ENCODE measurements around the gene MFSD1. TPM values are rescaled to one million over a fixed set of nuclear protein-coding genes. Genes with fewer than 3 reads are reported as not detected.

Gene MFSD1
- polyA plus RNA-seq, 2 of the 4 experiments (the other 2 are of a cell fraction) = 41.5 to 53.2 TPM

DNA sequence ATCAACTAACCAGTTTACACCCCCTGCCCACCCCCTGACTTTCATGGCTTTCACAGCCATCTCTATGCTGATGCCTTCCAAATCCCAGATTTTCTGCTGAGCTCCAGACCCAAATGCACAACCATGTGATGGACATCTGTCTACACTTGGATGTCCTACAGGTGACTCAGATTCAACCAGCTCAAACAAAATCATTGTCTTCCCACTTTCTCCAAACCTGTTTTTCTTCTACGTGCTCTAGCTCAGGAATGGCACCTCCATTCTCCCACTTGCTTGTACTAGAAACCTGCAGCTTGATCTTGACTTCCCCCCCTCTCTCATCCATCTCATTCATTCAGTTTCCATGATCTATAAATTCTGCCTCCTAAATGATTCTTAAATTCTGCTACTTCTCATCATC is 35.5 kb upstream of the MFSD1 start:
- ChIA-PET POLR2A (no interaction called here), CTCF (interaction anchor here (0.7 to 5.1 kb wide), 6 partner anchors 13 to 211 kb away, joined by 3 to 30 read pairs (median 4); no protein-coding TSS in a partner anchor)
- FAIRE-seq (no peak), DNase-seq (ENCODE audit: low read depth in 1 of 2, low spot score in 1 of 2) (no peak), ATAC-seq (no peak)
- no peak overlapping the region for H3K4me2 ChIP-seq
- 84% methylated on average over 1 of the region's 1 CpG for WGBS (ENCODE audit: missing lambda C conversion rate)
- TF ChIP-seq MYC (IDR thresholded peaks at IDR 0.05; ENCODE audit: borderline replicate concordance, low read length) = no peak
- TF ChIP-seq CBX8 (IDR thresholded peaks at IDR 0.05) = no peak
- no peak for TF ChIP-seq NR3C1 (IDR thresholded peaks at IDR 0.05)
- TF ChIP-seq KDM1A (IDR thresholded peaks at IDR 0.05; ENCODE audit: low read depth) = no peak
- TF ChIP-seq RCOR1 (IDR thresholded peaks at IDR 0.05; ENCODE audit: low read depth, low read length) = no peak
- TF ChIP-seq, protein P1, sequence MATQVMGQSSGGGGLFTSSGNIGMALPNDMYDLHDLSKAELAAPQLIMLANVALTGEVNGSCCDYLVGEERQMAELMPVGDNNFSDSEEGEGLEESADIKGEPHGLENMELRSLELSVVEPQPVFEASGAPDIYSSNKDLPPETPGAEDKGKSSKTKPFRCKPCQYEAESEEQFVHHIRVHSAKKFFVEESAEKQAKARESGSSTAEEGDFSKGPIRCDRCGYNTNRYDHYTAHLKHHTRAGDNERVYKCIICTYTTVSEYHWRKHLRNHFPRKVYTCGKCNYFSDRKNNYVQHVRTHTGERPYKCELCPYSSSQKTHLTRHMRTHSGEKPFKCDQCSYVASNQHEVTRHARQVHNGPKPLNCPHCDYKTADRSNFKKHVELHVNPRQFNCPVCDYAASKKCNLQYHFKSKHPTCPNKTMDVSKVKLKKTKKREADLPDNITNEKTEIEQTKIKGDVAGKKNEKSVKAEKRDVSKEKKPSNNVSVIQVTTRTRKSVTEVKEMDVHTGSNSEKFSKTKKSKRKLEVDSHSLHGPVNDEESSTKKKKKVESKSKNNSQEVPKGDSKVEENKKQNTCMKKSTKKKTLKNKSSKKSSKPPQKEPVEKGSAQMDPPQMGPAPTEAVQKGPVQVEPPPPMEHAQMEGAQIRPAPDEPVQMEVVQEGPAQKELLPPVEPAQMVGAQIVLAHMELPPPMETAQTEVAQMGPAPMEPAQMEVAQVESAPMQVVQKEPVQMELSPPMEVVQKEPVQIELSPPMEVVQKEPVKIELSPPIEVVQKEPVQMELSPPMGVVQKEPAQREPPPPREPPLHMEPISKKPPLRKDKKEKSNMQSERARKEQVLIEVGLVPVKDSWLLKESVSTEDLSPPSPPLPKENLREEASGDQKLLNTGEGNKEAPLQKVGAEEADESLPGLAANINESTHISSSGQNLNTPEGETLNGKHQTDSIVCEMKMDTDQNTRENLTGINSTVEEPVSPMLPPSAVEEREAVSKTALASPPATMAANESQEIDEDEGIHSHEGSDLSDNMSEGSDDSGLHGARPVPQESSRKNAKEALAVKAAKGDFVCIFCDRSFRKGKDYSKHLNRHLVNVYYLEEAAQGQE (IDR thresholded peaks at IDR 0.05) = no peak
- TF ChIP-seq, protein P2, sequence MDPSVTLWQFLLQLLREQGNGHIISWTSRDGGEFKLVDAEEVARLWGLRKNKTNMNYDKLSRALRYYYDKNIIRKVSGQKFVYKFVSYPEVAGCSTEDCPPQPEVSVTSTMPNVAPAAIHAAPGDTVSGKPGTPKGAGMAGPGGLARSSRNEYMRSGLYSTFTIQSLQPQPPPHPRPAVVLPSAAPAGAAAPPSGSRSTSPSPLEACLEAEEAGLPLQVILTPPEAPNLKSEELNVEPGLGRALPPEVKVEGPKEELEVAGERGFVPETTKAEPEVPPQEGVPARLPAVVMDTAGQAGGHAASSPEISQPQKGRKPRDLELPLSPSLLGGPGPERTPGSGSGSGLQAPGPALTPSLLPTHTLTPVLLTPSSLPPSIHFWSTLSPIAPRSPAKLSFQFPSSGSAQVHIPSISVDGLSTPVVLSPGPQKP (IDR thresholded peaks at IDR 0.05; ENCODE audit: low read depth, low read length) = no peak
- TF ChIP-seq RFX5 (IDR thresholded peaks at IDR 0.05) = no peak
- TF ChIP-seq, protein P3, sequence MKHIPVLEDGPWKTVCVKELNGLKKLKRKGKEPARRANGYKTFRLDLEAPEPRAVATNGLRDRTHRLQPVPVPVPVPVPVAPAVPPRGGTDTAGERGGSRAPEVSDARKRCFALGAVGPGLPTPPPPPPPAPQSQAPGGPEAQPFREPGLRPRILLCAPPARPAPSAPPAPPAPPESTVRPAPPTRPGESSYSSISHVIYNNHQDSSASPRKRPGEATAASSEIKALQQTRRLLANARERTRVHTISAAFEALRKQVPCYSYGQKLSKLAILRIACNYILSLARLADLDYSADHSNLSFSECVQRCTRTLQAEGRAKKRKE (CRISPR knock-in tag; IDR thresholded peaks at IDR 0.05; ENCODE audit: low read depth) = no peak
- TF ChIP-seq EP300 (IDR thresholded peaks at IDR 0.05) = no peak
- no peak for TF ChIP-seq HOXA7 (CRISPR knock-in tag; IDR thresholded peaks at IDR 0.05)
- TF ChIP-seq, protein P4, sequence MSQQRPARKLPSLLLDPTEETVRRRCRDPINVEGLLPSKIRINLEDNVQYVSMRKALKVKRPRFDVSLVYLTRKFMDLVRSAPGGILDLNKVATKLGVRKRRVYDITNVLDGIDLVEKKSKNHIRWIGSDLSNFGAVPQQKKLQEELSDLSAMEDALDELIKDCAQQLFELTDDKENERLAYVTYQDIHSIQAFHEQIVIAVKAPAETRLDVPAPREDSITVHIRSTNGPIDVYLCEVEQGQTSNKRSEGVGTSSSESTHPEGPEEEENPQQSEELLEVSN (IDR thresholded peaks at IDR 0.05; ENCODE audit: borderline replicate concordance, low read depth) = no peak
- TF ChIP-seq, protein P5, sequence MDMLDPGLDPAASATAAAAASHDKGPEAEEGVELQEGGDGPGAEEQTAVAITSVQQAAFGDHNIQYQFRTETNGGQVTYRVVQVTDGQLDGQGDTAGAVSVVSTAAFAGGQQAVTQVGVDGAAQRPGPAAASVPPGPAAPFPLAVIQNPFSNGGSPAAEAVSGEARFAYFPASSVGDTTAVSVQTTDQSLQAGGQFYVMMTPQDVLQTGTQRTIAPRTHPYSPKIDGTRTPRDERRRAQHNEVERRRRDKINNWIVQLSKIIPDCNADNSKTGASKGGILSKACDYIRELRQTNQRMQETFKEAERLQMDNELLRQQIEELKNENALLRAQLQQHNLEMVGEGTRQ (IDR thresholded peaks at IDR 0.05) = no peak
- TF ChIP-seq POLR2A (IDR thresholded peaks at IDR 0.05; ENCODE audit: low read length) = no peak
- no peak for TF ChIP-seq GATA3 (IDR thresholded peaks at IDR 0.05; ENCODE audit: borderline replicate concordance)
- no peak for TF ChIP-seq ESRRA (IDR thresholded peaks at IDR 0.05; ENCODE audit: borderline replicate concordance, low read length)
- no peak for TF ChIP-seq ZNF302 (CRISPR knock-in tag; IDR thresholded peaks at IDR 0.05)
- no peak for TF ChIP-seq RNF2 (IDR thresholded peaks at IDR 0.05; ENCODE audit: borderline replicate concordance, low read depth)
- no peak for TF ChIP-seq ZSCAN20 (CRISPR knock-in tag; IDR thresholded peaks at IDR 0.05)
- no peak overlapping the region for H3K4me3 ChIP-seq
- peaks cover 64% of the 10 kb centered on the region for H3K4me1 ChIP-seq
- no peaks in the 10 kb centered on the region for H3K9me3 ChIP-seq
- H3K27ac ChIP-seq = peak overlapping the region in 1 of 2 experiments; percentile 89; a peak in 3 of 6 replicates

DNA sequence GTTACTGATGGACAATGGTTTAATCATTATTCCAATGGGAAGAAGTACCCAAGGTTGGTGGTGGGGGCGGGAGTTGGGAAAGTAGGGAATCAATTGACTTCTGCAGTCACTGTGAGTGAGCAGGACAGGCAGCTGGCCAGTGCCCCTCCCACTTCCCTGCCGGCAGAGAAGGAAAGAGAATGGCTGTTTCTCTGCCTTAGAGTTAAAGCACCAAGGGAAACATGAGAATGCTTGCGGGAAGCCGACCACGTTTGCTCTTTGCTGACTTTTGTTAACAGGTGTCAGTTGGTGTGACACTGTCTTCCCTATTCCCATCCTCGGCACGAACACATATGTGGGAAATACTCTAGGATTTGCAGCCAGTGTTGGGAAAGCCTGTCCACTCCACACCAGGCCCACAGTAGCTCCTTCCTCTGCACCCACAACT is 33.5 kb upstream of the MFSD1 start:
- WGBS (ENCODE audit: missing lambda C conversion rate) = 37% methylated on average over 7 of the region's 7 CpGs
- ATAC-seq (peak; percentile 79 to 86), FAIRE-seq (no peak), DNase-seq (ENCODE audit: low read depth in 1 of 2, low spot score in 1 of 2) (peak; percentile 35 to 62)
- Histone ChIP-seq H3K9me3 (no peaks in the 10 kb centered on the region), H3K4me3 (no peak overlapping the region), H3K27ac (peak overlapping the region; percentile 75 to 89), H3K4me2 (peak overlapping the region; percentile 60), H3K4me1 (peaks cover 72% of the 10 kb centered on the region)
- TF ChIP-seq RCOR1 (IDR thresholded peaks at IDR 0.05; ENCODE audit: low read depth, low read length) (no peak), HOXA7 (CRISPR knock-in tag; IDR thresholded peaks at IDR 0.05) (no peak), HEYL (CRISPR knock-in tag; IDR thresholded peaks at IDR 0.05) (no peak), EP300 (IDR thresholded peaks at IDR 0.05) (no peak), BHLHE40 (IDR thresholded peaks at IDR 0.05; ENCODE audit: low read depth, low read length) (no peak)
- TF ChIP-seq, protein P3 (CRISPR knock-in tag; IDR thresholded peaks at IDR 0.05; ENCODE audit: low read depth) = no peak
- ChIA-PET POLR2A (no interaction called here), CTCF (interaction anchor here (1.0 to 5.1 kb wide), 4 partner anchors 20 to 41 kb away, joined by 3 to 30 read pairs (median 6); no protein-coding TSS in a partner anchor)

All from A549 (cell line).